Measurements from ENCODE around the gene TMEM63A. TPM values are rescaled to one million over a fixed set of nuclear protein-coding genes. Genes with fewer than 3 reads are reported as not detected.

Gene TMEM63A
- total and polyA plus RNA-seq, 2 of the 13 experiments (the other 11 are each of a cell fraction or from before 2014, with no cell fraction given), result 23.9 to 53.3 TPM

DNA sequence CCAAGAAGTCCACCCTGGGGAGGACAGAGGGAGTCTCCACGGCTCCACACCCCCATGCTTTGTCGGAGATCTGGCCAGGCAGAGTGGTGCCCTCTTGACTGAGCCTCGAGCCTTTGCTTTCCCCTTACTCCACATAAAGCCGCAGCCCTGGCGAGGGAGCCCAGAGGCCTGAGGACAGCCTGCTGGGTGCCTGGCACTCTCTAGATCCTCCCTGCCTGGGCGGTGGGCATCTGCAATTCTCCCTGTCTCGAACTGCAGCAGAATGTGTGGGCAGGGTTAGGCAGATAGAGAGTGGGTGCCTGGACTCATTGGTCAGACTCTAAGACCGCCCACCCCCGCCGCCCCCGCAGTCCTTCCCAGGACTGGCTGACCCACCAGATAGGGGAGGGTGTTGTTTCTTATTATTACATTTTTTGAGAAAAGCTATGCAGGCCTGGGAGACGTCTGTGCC lies 58.3 kb downstream of the TMEM63A start (continued):
- TF ChIP-seq KIAA2018 (CRISPR knock-in tag; IDR thresholded peaks at IDR 0.05; ENCODE audit: borderline replicate concordance) (no peak), ZNF3 (CRISPR knock-in tag; IDR thresholded peaks at IDR 0.05) (no peak), ZKSCAN8 (CRISPR knock-in tag; IDR thresholded peaks at IDR 0.05; ENCODE audit: borderline replicate concordance) (no peak), ZNF816 (CRISPR knock-in tag; IDR thresholded peaks at IDR 0.05; ENCODE audit: borderline replicate concordance) (no peak), ZNF121 (CRISPR knock-in tag; IDR thresholded peaks at IDR 0.05) (no peak)

Data from HepG2 (cell line).